HepG2 (cell line): Measurements from ENCODE around the gene PEX5L. TPM values are rescaled to one million over a fixed set of nuclear protein-coding genes. Genes with fewer than 3 reads are reported as not detected.

Source experiments
- ATAC-seq: fragments of 200-7000 bp; cut with Tn5 transposase; 3 replicates; pipeline ENCODE4 v1.9.1; 2020; ENCODE audit warnings: mild to moderate bottlenecking, moderate library complexity
- BruUV-seq: library from RNA; stranded (reverse); fragments of 400-500 nt; replicated peaks from 2 replicates; lab custom pipeline; 2021; lab: Mats Ljungman, UMichigan
- CTCF ChIA-PET: fragments of 300-600 bp; formaldehyde crosslinking; extraction: SDS; loops from one replicate; lab custom pipeline; 2021; ENCODE audit warnings: low total read pairs, inconsistent platforms, low intra/inter-chr PET ratio; lab: Yijun Ruan, JAX
- POLR2A ChIA-PET: fragments of 350-600 bp; sonication (Branson Sonifier 250); formaldehyde crosslinking; loops from one replicate; lab custom pipeline; 2020; ENCODE audit warnings: antibody characterized with exemption, inconsistent platforms; lab: Yijun Ruan, JAX
- DNase-seq: peaks from one replicate; pipeline ENCODE4 v3.0.0-alpha.2; 2015; ENCODE audit warnings: low spot score
- FAIRE-seq: peaks from 3 replicates; lab custom pipeline; 2011; peaks lifted over from hg19 to GRCh38; lab: Jason Lieb, UNC
- H2AFZ ChIP-seq: one replicate; pipeline ENCODE4 v1.6.1; 2011; ENCODE audit warnings: low read length, inconsistent platforms
- H3K27ac ChIP-seq: fragments of 300-600 bp; 3 replicates; pipeline ENCODE4 v1.8.0; 2011; ENCODE audit warnings: mixed run types, mild to moderate bottlenecking, mixed read lengths, low read length, inconsistent platforms; ENCODE audit not compliant: insufficient read depth; ENCODE audit errors: extremely low read length
- H3K27me3 ChIP-seq, 2 experiments: fragments of 200-600 bp in 1 of 2; 2 replicates in 1 of 2; 3 replicates in 1 of 2; pipeline versions ENCODE4 v1.6.0 to v1.8.0; 2011; ENCODE audit warnings: low read length in 2 of 2, mild to moderate bottlenecking in 2 of 2, moderate library complexity in 2 of 2, inconsistent platforms in 1 of 2; ENCODE audit not compliant: insufficient read depth in 2 of 2, control insufficient read depth in 1 of 2
- H3K36me3 ChIP-seq, 2 experiments: fragments of 200-600 bp in 1 of 2; replicated peaks in 1 of 2; 2 replicates in 1 of 2; 3 replicates in 1 of 2; pipeline versions ENCODE4 v1.5.1 to v1.8.0; 2011; ENCODE audit warnings: low read length in 2 of 2, inconsistent platforms in 1 of 2; ENCODE audit not compliant: insufficient read depth in 2 of 2, control insufficient read depth in 1 of 2
- H3K4me1 ChIP-seq: 2 replicates; pipeline ENCODE4 v1.5.1; 2012; ENCODE audit warnings: low read length, inconsistent platforms; ENCODE audit not compliant: insufficient read depth
- H3K4me2 ChIP-seq: 2 replicates; pipeline ENCODE4 v1.6.0; 2011; ENCODE audit warnings: low read depth, low read length, inconsistent platforms
- H3K4me3 ChIP-seq, 3 experiments: fragments of 200-600 bp in 1 of 3; sonication (generic), shearing (Covaris generic) in 1 of 3; replicated peaks in 1 of 3; 2 replicates each; pipeline ENCODE4 v1.5.1; 2011 to 2016; ENCODE audit warnings: low read length in 3 of 3, inconsistent platforms in 2 of 3, low read depth in 2 of 3, mild to moderate bottlenecking in 2 of 3, control low read depth in 1 of 3, mixed read lengths in 1 of 3; ENCODE audit not compliant: insufficient read depth in 1 of 3
- H3K79me2 ChIP-seq: one replicate; pipeline ENCODE4 v1.6.1; 2011; ENCODE audit warnings: low read length, inconsistent platforms; ENCODE audit not compliant: insufficient read depth
- H3K9ac ChIP-seq: 2 replicates; pipeline ENCODE4 v1.6.0; 2011; ENCODE audit warnings: mild to moderate bottlenecking, low read depth, low read length, inconsistent platforms; ENCODE audit not compliant: insufficient read depth
- H3K9me3 ChIP-seq: 2 replicates; pipeline ENCODE4 v1.5.1; 2012; ENCODE audit warnings: mild to moderate bottlenecking, low read length
- H4K20me1 ChIP-seq: 2 replicates; pipeline ENCODE4 v1.6.0; 2011; ENCODE audit warnings: inconsistent platforms, mild to moderate bottlenecking, low read length, moderate library complexity; ENCODE audit not compliant: insufficient read depth
- ATF7 ChIP-seq, 2 experiments: fragments of 450-650 bp in 1 of 2; sonication (generic) in 1 of 2; formaldehyde crosslinking in 1 of 2; IDR thresholded peaks; 2 replicates each; pipeline versions ENCODE4 v1.4.0 to v1.6.1; 2016 to 2020; ENCODE audit warnings: antibody characterized with exemption in 1 of 2, mild to moderate bottlenecking in 1 of 2, missing genetic modification reagents in 1 of 2
- HOXA5 ChIP-seq: sonication (generic); formaldehyde crosslinking; IDR thresholded peaks from 2 replicates; pipeline ENCODE4 v1.4.0; 2020; ENCODE audit warnings: missing genetic modification reagents
- KAT7 ChIP-seq: IDR thresholded peaks from 2 replicates; pipeline ENCODE4 v1.6.1; 2018; ENCODE audit warnings: borderline replicate concordance, missing compliant biosample characterization
- KDM4B ChIP-seq: sonication (generic); formaldehyde crosslinking; IDR thresholded peaks from 2 replicates; pipeline ENCODE4 v1.4.0; 2020; ENCODE audit warnings: missing genetic modification reagents
- MAFF ChIP-seq: IDR thresholded peaks from 2 replicates; pipeline ENCODE4 v1.6.1; 2011; ENCODE audit warnings: low read depth, low read length, improper control_type of control experiment
- MAFK ChIP-seq, 2 experiments: IDR thresholded peaks in 1 of 2; conservative IDR thresholded peaks in 1 of 2; 2 replicates each; pipeline ENCODE4 v1.6.1; 2011; ENCODE audit warnings: improper control_type of control experiment in 2 of 2, low read length in 2 of 2
- MIER3 ChIP-seq: IDR thresholded peaks from 2 replicates; pipeline ENCODE4 v1.6.1; 2016; ENCODE audit warnings: missing compliant biosample characterization, borderline replicate concordance
- SRY ChIP-seq: sonication (generic); formaldehyde crosslinking; IDR thresholded peaks from 2 replicates; pipeline ENCODE4 v1.8.0; 2022; ENCODE audit warnings: mild to moderate bottlenecking, missing genetic modification reagents
- TBP ChIP-seq: sonication (generic); formaldehyde crosslinking; IDR thresholded peaks from 2 replicates; pipeline ENCODE4 v1.5.0; 2020; ENCODE audit warnings: missing genetic modification reagents
- ZNF430 ChIP-seq: sonication (generic); formaldehyde crosslinking; IDR thresholded peaks from 2 replicates; pipeline ENCODE4 v1.9.0; 2021; ENCODE audit warnings: mild to moderate bottlenecking, missing genetic modification reagents
- ZSCAN31 ChIP-seq: sonication (generic); formaldehyde crosslinking; IDR thresholded peaks from 2 replicates; pipeline ENCODE4 v1.5.0; 2020; ENCODE audit warnings: low read depth, mild to moderate bottlenecking, missing genetic modification reagents
- WGBS: methylation state at CpG from one replicate; pipeline ENCODE4 v1.1.6; 2017; ENCODE audit warnings: low lambda C conversion rate; 5-methylcytosine and 5-hydroxymethylcytosine counted together
- in situ Hi-C: cut with HindIII; loops from 2 replicates; pipeline ENCODE4 v1.10.0; 2017; ENCODE audit warnings: low pct_unique_long_range_greater_than_20kb; ENCODE audit not compliant: extremely low pct_ligation_motif_present
- intact Hi-C: fragments of 100-400 bp; cut with micrococcal nuclease; formaldehyde crosslinking; loops from one replicate; pipeline ENCODE4 v1.10.0; 2022; ENCODE audit not compliant: unreplicated experiment
- polyA plus RNA-seq, 8 experiments: library from polyadenylated mRNA; depleted of rRNA in 3 of 8; stranded (reverse) in 7 of 8; unstranded in 1 of 8; fragments of >200 nt; fragmentation: Illumina TruSeq in 4 of 8; extraction: Trizol in 4 of 8; gene quantifications; 2 replicates each; pipeline versions ENCODE4 v1.2.1 to v1.2.3, GENCODE V29; 2011 to 2016; ENCODE audit warnings: low read depth in 4 of 8, missing spikeins in 1 of 8, mixed read lengths in 1 of 8; ENCODE audit not compliant: insufficient read depth in 1 of 8
- total RNA-seq, 5 experiments: library from RNA; depleted of rRNA; stranded (reverse); fragments of >200 nt; fragmentation: Illumina TruSeq; extraction: Trizol; gene quantifications; 2 replicates each; pipeline ENCODE4 v1.2.3, GENCODE V29; 2016; ENCODE audit warnings: low read depth in 1 of 5
- TF ChIP-seq, protein P1 (sequence below): sonication (generic); formaldehyde crosslinking; IDR thresholded peaks from 2 replicates; pipeline ENCODE4 v1.4.0; 2020; ENCODE audit warnings: mild to moderate bottlenecking, missing genetic modification reagents

Gene PEX5L
- total and polyA plus RNA-seq, 2 of the 13 experiments (the other 11 are each of a cell fraction or from before 2014, with no cell fraction given) = not detected

DNA sequence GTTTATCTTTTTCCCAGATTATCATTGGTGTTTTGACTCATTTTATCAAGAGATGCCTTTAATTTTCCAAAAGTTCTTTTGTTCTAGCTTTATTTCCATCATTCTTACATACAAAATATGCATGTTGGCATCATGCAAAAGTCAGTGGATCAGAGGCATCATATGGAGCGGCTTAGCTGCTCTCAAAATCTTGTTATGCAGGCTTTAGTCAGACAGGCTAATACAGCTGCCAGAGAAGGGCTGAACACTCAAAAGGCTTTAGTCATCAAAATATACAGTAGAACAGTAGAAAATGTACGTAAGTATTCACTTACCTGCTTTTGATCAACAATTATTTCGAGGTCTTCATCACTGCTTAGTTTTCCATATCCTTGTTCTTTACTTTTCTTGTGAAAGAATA, 65.5 kb downstream of the PEX5L start:
- H3K36me3 ChIP-seq = no peaks in the 10 kb centered on the region
- TF ChIP-seq SRY (CRISPR knock-in tag) (no peak), MAFK (conservative IDR thresholded peaks at IDR 0.05 in 1 of 2, IDR thresholded peaks at IDR 0.05 in 1 of 2; ENCODE audit: low read length in 2 of 2) (peak; percentile 29 to 32; a peak in 2 of 4 replicates), MAFF (0 out of 2 replicates have a peak, but pooled peaks have one; percentile 32)
- ChIA-PET POLR2A (no interaction called here), CTCF (no interaction called here)
- no peak overlapping the region for H3K9ac ChIP-seq
- H4K20me1 ChIP-seq = no peaks in the 10 kb centered on the region
- H2AFZ ChIP-seq = no peak overlapping the region
- no peak overlapping the region for H3K27ac ChIP-seq
- no peaks in the 10 kb centered on the region for H3K79me2 ChIP-seq
- ATAC-seq (no peak), FAIRE-seq (no peak), DNase-seq (no peak)
- no peak overlapping the region for H3K4me2 ChIP-seq
- H3K27me3 ChIP-seq = peaks cover 0 to 3% of the 10 kb centered on the region in 2 experiments; a peak in 1 of 5 replicates
- 7% methylated on average over 3 of the region's 3 CpGs for WGBS
- H3K9me3 ChIP-seq = no peaks in the 10 kb centered on the region
- H3K4me3 ChIP-seq = no peak overlapping the region
- no peaks in the 10 kb centered on the region for H3K4me1 ChIP-seq
- no TSS peak for BruUV-seq
- intact Hi-C loops (no loop called here), in situ Hi-C loops (no loop called here)

DNA sequence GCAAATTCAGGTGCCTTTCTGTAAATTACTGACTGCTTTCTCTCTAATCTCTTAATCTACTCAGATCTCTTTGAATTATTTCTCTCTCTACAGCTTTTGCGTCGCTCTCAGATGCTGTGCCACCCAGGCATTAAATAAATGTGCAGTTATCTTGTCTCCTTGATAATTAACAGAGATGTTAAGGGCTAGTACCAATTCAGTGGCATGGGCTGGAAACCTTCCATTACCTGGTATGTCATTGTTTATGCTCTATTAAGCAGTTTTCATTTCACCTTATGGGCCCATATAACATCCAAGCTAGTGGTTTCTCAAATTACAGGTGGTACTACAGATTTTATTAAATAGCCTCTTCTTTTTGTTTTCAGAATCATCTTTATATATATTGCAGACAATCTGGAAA, 66.0 kb downstream of the PEX5L start:
- H3K4me3 ChIP-seq = no peak overlapping the region
- DNase-seq = no peak
- no peaks in the 10 kb centered on the region for H3K36me3 ChIP-seq
- no peak overlapping the region for H3K9ac ChIP-seq
- H3K27ac ChIP-seq = no peak overlapping the region
- H3K9me3 ChIP-seq = no peaks in the 10 kb centered on the region
- 18% methylated on average over 2 of the region's 2 CpGs for WGBS
- H3K4me1 ChIP-seq = no peaks in the 10 kb centered on the region
- CTCF ChIA-PET = no interaction called here
- H3K4me2 ChIP-seq = no peak overlapping the region
- H2AFZ ChIP-seq = no peak overlapping the region
- no peaks in the 10 kb centered on the region for H3K79me2 ChIP-seq
- no peak for FAIRE-seq
- intact Hi-C loops = no loop called here
- peaks cover 0 to 2% of the 10 kb centered on the region in 2 experiments; a peak in 1 of 5 replicates for H3K27me3 ChIP-seq
- no peaks in the 10 kb centered on the region for H4K20me1 ChIP-seq
- ATAC-seq = no peak
- no TSS peak for BruUV-seq
- in situ Hi-C loops = no loop called here
- TF ChIP-seq ZSCAN31 (CRISPR knock-in tag) = no peak
- TF ChIP-seq, protein P1, sequence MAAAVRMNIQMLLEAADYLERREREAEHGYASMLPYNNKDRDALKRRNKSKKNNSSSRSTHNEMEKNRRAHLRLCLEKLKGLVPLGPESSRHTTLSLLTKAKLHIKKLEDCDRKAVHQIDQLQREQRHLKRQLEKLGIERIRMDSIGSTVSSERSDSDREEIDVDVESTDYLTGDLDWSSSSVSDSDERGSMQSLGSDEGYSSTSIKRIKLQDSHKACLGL (CRISPR knock-in tag) = no peak
- TF ChIP-seq ATF7 (IDR thresholded peaks at IDR 0.05) = no peak
- TF ChIP-seq ATF7 (CRISPR knock-in tag; IDR thresholded peaks at IDR 0.05) = no peak
- TF ChIP-seq MIER3 (CRISPR knock-in tag) = no peak
- TF ChIP-seq KDM4B = no peak
- no peak for TF ChIP-seq HOXA5 (CRISPR knock-in tag)
- no peak for TF ChIP-seq ZNF430 (CRISPR knock-in tag)
- no peak for TF ChIP-seq TBP (CRISPR knock-in tag)
- no peak for TF ChIP-seq KAT7 (CRISPR knock-in tag)
- POLR2A ChIA-PET = no interaction called here
